Measurements from ENCODE around the gene NUBPL. TPM values are rescaled to one million over a fixed set of nuclear protein-coding genes. Genes with fewer than 3 reads are reported as not detected.
A peak's percentile ranks its signal among the peaks of the same experiment; 100 is the strongest.

NUBPL gene, protein sequence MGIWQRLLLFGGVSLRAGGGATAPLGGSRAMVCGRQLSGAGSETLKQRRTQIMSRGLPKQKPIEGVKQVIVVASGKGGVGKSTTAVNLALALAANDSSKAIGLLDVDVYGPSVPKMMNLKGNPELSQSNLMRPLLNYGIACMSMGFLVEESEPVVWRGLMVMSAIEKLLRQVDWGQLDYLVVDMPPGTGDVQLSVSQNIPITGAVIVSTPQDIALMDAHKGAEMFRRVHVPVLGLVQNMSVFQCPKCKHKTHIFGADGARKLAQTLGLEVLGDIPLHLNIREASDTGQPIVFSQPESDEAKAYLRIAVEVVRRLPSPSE
- 10 to 100 TPM in 2 of 10 donors, 1 to 10 TPM in 8; 6.5 to 11.3 (median 8.9) TPM for polyA plus RNA-seq (ENCODE audit: insufficient read length in 10 of 10)
- long read RNA-seq, donor 1 = 0 reads
- long read RNA-seq, donor 2, full-length matches to known transcripts = 2 of 2 reads
- long read RNA-seq, donor 2, partial matches to known transcripts = 0 of 2 reads
- long read RNA-seq, donor 2, other reads (novel, unspliced or antisense) = 0 of 2 reads
- long read RNA-seq, donor 3 = 0 reads
- long read RNA-seq, donor 4, full-length matches to known transcripts = 8 of 8 reads
- long read RNA-seq, donor 4, partial matches to known transcripts = 0 of 8 reads
- long read RNA-seq, donor 4, other reads (novel, unspliced or antisense) = 0 of 8 reads
- long read RNA-seq, donor 5, full-length matches to known transcripts = 10 of 10 reads
- long read RNA-seq, donor 5, partial matches to known transcripts = 0 of 10 reads
- long read RNA-seq, donor 5, other reads (novel, unspliced or antisense) = 0 of 10 reads
- long read RNA-seq, donor 6, full-length matches to known transcripts = 8 of 8 reads
- long read RNA-seq, donor 6, partial matches to known transcripts = 0 of 8 reads
- long read RNA-seq, donor 6, other reads (novel, unspliced or antisense) = 0 of 8 reads
- long read RNA-seq, donor 7, full-length matches to known transcripts = 5 of 5 reads
- long read RNA-seq, donor 7, partial matches to known transcripts = 0 of 5 reads
- long read RNA-seq, donor 7, other reads (novel, unspliced or antisense) = 0 of 5 reads
- long read RNA-seq, donor 8, full-length matches to known transcripts = 3 of 3 reads
- long read RNA-seq, donor 8, partial matches to known transcripts = 0 of 3 reads
- long read RNA-seq, donor 8, other reads (novel, unspliced or antisense) = 0 of 3 reads
- long read RNA-seq, donor 9 = 0 reads

DNA sequence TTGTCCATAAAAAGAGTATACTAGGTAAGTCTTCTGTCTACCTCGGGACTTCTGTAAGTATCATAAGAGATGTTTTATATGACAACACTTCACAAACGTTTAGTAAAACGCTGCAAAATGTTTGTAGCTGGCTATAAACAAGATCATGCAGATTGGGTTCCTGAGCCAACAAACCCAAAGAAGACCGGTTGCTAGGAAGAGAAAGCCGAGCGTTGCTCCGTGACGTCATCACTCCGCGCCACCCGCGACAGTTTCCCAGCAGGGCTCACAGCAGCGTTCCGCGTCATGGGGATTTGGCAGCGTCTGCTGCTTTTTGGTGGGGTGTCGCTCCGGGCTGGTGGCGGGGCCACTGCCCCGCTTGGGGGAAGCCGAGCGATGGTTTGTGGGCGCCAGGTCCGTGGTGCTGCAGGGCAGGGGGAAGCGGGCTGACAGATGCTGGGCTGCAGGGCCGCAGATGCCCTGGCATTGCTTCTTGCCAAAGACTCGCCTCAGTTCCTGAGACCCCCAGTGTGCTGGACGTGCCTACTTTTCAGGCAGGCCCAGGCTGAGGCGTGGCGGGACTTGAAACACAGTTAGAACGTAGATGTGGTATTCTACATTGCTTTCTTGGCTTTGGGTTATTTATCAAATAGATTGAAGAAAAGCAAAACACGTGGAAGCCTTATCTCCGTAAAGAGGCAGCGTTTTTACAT, at the start of gene NUBPL:
NUBPL (plus strand) TSS at position 250 of the 692 bp plus-strand sequence; CDS start at position 286, 36 bp downstream.
- DNase-seq = peak; percentile 97 to 99 (median 99)

DNA sequence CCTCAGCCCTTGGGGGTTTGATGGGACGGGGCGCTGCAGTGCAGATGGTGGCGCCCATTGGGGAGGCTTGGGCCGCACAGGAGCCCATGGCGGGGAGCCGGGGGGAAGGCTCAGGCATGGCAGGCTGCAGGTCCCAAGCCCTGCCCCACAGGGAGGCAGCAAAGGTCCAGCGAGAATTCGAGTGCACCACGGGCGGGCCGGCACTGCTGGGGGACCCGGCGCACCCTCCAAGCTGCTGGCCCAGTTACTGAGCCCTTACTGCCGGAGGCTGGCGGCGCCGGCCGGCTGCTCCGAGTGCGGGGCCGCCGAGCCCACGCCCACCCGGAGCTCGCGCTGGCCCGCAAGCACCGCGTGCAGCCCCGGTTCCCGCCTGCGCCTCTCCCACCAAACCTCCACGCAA, 34.1 kb upstream of the NUBPL start:
- no peak for DNase-seq

DNA sequence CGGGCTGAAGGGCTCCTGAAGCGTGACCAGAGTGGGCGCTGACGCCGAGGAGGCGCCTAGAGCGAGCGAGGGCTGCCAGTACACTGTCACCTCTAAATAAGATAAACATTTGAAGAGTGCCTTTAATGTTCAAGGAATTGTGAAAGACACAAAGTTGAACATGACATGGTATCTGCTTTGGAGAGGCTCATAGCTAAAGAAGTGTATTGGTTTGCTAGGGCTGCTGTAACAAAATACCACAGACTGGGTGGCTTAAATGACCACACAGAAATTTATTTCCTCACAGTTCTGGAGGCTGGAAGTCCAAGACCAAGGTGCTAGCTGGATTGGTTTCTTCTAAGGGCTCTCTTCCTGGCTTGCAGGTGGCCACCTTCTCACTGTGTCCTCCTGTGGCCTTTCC, 33.7 kb upstream of the NUBPL start:
- DNase-seq = no peak

DNA sequence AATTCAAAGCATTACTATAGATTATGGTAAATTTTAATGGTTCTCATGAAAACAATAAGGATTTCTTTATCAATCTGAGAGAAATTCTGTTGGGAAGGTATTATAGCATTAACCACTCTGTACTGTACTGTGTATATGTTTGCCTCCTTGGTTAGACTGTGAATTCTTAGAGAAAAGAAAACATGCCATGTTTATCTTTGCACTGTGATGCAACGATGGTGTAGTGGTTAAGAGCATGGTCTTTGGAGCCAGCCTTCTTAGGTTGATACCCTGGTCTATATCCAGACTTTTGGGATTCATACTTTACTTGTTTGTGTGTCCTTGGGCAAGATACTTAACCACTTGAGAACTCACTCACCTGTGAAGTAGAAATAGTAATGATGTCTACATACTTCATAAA, 32.2 kb upstream of the NUBPL start:
- DNase-seq = no peak

DNA sequence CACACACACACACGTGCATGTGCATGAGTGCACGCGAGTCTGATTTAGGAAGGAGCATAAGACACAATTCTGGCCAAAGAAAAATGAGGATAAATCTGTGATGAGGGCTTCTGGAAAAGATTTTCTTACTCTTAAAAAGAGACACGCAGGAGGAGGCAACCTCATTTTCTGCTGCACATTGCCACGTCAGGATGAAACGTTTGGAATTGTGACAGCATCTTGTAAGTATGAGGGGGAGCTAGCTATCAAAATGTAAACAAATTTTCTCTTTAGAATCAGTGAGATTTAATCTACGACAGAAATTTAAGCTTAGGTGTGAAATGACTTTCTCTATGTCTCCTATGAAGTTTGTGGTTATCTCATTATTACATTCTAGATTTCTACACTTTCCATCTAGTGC, 31.1 kb upstream of the NUBPL start:
- no peak for DNase-seq

DNA sequence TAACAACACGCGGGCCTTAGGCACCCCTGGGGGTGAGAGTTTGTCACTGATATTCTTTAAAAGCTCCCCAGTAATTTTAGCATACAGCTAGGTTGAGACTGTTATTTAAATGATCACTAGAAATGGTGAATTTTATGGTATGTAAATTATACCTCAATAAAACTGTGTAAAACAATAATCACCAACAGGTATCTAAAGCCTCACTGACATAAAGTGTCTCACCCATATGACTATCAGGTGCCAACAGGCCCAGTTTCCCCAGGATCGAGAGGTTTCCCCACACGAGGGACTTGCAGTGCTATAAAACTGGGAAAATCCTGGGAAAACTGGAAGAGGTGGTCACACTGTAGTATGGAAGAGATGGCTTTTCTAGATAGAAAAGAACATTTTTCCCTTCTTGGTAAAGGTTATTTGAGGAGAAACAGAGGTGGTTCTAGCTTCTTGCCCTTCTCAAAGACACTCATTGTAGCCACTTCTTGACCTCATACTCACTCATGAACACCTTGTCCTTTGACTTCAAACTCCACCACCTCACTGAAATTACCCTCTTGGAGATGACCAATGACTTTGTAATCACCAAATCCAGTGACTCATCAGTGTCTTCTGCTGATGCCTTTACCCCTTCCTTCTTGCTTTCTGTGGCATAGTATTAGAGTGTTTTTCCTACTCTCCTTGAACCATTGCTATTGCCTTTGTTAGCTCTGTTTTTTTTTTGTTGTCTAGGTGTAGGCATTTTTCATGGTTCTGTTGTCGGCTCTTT, 24.8 kb upstream of the NUBPL start:
- DNase-seq = no peak

DNA sequence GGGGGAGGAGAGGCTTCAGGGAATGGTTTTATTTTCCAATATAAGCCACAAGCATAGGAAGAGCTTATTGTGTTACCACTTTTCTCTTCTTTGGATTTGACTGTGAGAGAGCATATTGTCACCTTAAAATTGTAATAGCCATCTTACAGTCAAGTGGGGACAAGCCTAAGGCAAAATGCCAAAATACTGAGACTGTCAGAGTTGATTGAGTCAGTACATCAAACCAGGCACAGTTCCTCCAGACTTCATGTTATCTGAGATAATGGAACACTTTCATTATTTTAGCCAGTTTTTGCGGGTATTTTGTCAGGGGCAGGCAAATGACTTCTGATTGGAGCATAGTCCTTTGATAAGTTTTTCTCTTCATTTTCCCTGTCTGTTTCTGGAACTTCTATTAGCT, 19.5 kb upstream of the NUBPL start:
- no peak for DNase-seq

DNA sequence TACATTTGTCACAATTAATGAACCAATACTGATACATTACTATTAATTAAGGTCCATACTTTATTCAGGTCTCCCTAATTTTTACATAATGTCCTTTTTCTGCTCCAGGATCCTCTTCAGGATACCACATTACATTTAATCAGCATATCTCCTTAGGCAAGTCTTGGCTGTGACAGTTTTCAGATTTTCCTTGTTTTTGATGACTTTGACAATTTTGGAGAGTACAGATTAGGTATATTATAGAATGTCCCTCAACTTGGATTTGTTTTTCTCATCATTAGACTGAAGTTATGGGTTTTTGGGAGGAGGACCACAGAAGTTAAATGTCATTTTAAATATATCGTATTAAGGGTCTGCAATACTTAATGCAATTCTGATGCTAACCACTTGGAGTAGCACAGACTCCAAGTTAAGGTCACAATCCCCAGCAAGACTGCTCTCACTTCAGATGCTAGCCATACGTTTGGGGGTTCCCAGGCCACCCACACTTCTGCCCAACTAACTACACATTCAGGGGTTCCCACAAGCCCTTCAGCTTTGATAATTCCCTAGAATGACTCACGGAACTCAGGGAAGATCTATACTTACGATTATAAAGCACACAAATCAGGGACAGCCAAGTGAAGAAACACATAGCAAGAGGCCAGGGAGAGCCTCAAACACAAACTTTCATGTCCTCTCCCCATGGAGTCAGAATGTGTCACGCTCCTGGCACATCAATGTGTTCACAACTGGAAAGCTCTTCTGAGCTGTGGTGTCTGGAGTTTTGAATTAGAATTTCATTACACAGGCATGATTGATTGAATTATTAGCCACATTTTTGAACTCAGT, 17.0 kb upstream of the NUBPL start:
- DNase-seq = peak in 1 of 3 donors; percentile 24

DNA sequence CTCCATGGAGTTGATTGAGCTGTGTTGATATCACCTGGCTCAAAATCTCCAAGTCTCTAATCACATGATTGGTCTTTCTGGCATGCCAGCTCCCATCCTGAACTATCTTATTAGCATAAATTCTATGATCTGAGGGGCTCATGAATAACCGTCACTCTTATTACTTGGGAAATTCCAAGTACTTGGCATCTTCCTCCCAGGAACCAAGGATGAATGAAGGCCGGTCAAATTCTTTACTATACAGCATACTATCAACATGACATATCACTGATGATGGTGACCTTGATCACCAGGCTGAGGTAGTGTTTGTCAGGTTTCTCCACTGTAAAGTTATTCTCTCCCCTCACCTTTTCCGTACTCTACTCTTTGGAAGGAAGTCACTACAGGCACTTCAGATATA, 16.4 kb upstream of the NUBPL start:
- no peak for DNase-seq

DNA sequence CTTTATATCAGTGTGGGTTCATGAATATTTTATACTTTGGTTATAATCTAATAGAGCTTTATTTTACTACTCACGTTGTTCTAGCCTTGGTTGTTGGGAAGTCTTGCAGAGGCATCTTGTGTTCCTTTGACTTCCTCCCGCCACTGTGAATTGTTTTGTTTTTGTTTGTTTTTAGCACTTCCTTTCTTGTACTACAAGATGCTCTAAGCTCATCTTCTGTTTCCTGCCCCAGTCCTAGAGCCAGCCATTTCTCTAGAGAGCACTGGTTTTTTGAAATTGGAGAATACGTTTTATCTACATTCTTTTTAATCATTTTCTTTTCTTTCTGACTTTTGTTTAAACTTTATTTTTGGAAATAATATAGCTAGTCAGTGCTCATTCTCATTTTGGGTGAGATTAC, 15.9 kb upstream of the NUBPL start:
- DNase-seq = peak in 1 of 3 donors; percentile 32

DNA sequence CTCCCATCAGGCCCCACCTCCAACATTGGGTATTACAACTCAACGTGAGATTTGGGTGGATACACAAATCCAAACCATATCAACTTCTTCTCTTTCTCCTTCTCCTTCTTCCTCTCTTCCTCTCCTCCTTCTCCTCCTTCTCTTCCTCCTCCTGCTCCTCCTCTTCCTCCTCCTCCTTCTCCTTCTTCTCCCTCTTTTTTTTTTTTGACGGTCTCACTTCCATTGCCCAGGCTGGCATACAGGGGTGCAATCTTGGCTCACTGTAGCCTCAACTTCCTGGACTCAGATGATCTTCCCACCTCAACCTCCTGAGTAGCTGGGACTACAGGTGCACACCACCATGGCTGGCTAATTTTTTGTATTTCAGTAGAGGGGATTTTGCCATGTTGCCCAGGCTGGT, 11.4 kb upstream of the NUBPL start:
- DNase-seq = no peak

DNA sequence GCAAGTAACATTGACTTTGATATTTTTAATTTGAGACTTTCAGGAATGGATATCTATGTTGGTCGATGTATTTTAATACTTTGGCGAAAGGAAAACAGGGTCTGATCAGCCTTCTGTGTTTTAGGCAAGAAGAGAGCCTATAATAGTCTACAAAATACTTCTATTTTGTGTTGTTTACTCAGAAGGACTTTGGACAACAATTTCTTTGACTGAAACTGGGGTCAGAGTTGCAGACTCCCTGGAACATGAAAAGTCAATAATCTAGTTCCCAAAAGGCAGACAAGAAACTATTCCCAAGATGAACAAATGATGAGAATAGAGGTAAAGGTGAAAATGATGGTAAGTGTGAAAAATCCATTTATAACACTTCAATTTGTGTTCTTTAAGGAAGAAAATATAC, 10.6 kb upstream of the NUBPL start:
- DNase-seq = no peak

DNA sequence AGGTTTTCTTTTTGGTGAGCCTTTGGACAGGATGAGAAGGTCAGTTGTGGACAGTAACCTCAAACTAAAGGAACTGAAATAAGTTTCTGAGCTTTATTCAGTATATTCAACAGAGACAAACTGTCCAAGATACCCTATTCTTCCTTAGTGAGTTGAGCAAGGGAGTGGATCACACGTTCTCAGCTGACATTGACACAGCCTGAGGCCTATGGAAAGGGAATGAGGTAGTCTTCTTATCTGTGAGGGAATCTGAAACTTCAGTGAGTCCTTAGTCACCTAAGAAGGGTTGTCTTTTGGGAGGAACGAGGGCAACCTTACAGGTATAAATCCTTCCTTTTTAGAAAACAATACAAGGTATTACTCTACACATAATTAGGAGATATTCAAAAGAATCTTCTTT, 5.0 kb upstream of the NUBPL start:
- no peak for DNase-seq

DNA sequence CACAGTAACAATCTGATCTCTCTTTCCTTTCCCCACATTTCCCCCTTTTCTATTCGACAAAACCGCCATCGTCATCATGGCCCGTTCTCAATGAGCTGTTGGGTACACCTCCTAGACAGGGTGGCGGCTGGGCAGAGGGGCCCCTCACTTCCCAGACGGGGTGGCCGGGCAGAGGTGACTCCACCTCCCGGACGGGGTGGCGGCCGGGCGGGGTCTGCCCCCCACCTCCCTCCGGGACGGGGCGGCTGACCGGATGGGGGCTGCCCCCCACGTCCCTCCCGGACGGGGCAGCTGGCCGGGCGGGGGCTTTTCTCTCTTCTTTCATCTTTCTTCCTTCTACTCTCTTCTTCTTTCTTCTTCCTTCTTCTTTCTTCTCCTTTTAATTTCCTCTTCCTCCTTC, 1.3 kb upstream of the NUBPL start:
- no peak for DNase-seq

DNA sequence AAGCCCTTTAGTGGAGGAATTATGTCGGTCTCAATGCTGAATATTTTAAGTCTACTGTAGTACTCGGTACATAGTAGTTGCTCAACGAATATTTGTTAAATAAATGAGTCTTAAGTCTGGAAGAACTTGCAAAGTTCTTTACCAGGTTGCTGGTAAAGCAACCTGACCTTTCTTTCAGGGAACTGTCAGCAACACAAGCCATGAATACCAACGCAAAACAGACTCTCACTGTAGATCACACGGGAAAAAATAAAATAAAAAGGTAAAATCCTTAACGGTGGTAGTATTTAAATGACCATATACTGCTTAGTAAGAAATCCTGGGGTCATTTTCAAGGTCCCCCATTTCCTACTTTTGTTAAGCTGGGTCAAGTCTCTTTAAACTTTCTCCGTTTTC, 447 bp upstream of the NUBPL start:
- DNase-seq = no peak

DNA sequence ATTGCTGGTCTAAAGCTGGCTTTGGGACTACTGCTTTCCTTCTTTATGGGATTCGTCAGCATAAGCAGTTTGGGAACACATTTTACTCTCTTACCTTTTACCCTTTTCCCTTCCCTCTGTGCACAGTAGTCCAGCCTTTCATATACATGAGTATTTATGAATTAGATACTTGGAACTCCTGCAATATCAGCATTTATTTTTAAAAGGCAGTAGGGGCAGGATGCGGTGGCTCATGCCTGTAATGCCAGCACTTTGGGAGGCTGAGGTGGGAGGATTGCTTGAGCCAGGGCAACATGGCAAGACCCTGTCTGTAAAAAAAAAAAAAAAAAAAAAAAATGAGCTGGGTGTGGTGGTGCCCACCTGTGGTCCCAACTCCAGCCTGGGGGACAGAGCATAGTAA, 3.0 kb downstream of the NUBPL start:
- no peak for DNase-seq

DNA sequence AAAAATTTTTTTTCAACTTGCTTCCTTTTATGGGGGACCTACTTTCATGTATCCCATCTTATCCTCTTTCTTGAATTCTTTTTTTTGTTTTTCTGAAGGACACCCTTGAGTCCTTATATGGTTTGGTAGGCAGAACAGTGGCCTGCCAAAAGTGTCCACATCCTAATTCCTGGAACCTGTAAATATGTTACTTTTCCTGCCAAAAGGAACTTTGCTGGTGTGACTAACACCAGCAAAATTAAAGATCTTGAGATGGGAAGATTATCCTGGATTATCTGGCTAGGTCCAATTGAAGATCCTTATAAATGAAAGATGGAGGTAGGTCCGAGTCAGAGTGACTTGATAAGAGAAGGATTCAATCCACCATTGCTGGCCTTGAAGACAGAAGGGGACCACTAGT, 5.3 kb downstream of the NUBPL start:
- no peak for DNase-seq

DNA sequence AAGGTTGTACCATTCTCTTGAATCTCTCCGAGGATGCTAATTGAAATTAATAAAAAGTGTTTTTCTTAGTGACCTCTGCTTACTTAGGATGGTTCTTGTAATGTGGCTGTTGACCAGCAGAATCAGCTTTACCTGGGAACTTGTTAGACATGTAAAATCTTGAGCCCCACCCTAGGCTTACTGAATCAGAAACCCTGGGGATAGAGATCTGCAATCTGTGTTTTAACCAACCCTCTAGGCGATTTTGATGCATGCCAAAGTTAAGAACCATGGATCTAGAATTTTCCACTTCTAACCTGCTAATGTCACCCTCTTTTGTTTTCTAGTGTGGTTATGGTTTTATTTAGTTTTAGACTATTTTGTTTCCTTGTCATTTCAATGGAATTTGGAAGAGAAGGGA, 6.5 kb downstream of the NUBPL start:
- no peak for DNase-seq

DNA sequence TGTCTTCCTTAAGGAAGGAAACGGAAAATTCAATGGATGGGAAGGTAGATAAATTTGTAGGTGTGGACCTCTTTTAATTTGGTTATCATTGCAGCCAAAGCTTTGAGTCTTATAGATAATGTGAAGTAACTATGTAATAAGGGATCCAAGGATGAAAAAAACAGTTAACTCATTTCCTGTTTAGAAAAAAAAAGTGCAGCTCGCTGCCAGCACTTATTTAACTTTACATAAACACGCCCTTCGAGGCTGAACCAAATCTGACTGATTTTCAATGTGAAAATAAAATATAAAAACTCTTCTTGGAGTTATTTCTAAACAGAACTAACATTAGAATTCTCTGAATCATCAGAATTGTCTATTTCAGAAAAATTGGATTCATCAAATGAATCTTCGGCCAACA, 7.0 kb downstream of the NUBPL start:
- DNase-seq = peak in 1 of 3 donors; percentile 40

DNA sequence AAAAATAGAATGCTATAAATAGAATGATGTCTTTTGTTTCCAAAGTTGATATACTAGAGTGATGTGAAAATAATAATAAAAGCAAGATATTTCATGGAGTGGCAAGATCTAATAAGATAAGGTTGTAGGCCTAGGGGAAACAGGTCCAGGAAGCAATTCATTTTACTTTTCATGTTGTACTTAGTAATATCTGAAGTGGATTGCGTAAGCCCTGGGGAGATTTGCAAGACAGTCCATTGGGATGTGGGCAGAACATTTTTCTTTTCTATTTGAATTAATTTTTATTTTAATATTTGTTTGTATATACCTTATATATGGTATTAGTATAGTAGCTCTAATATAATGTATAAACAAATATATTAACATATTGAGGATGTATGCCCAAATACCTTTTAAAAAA, 7.5 kb downstream of the NUBPL start:
- no peak for DNase-seq
